Spinal cord (tissue), 10 donors: ENCODE results near the gene UBAC2. TPM values are rescaled to one million over a fixed set of nuclear protein-coding genes. Genes with fewer than 3 reads are reported as not detected.

Experiments used
- DNase-seq, 6 donors: peaks; one replicate each; pipeline versions ENCODE4 v3.0.0 to v3.0.0-alpha.2; 2013 to 2015; ENCODE audit warnings: low spot score in 6 of 6, low read depth in 4 of 6
- H3K27ac ChIP-seq: one replicate; pipeline ENCODE4 v1.5.1; 2013; ENCODE audit warnings: low read depth, low read length, control low read depth
- H3K27me3 ChIP-seq: one replicate; pipeline ENCODE4 v1.6.1; 2013; ENCODE audit warnings: low read length; ENCODE audit not compliant: control insufficient read depth, insufficient read depth
- H3K36me3 ChIP-seq: one replicate; pipeline ENCODE4 v1.6.1; 2013; ENCODE audit warnings: low read length; ENCODE audit not compliant: control insufficient read depth, insufficient read depth
- H3K4me1 ChIP-seq: one replicate; pipeline ENCODE4 v1.6.1; 2013; ENCODE audit warnings: low read length; ENCODE audit not compliant: control insufficient read depth, insufficient read depth
- H3K4me3 ChIP-seq: one replicate; pipeline ENCODE4 v1.5.1; 2013; ENCODE audit warnings: low read depth, low read length, control low read depth
- H3K9me3 ChIP-seq: one replicate; pipeline ENCODE4 v1.6.1; 2013; ENCODE audit warnings: low read length; ENCODE audit not compliant: control insufficient read depth, insufficient read depth
- WGBS: methylation state at CpG from one replicate; pipeline ENCODE4 v1.1.5; 2013; ENCODE audit warnings: missing lambda C conversion rate; ENCODE audit not compliant: insufficient coverage; 5-methylcytosine and 5-hydroxymethylcytosine counted together
- polyA plus RNA-seq, 2 donors: library from polyadenylated mRNA; unstranded; fragments of 120-200 nt; gene quantifications; one replicate each; pipeline ENCODE4 v1.2.1, GENCODE V29; 2013; ENCODE audit not compliant: insufficient read length in 2 of 2
- total RNA-seq, 2 donors: library from RNA; depleted of rRNA in 1 of 2; stranded (reverse); fragments of 120-200 nt in 1 of 2; fragments of >200 nt in 1 of 2; gene quantifications; one replicate each; pipeline versions ENCODE4 v1.2.3 to v1.2.4, GENCODE V29; 2013 to 2014
- donor health status: healthy.

UBAC2 gene
- total and polyA plus RNA-seq, 4 donors = 37.9 to 60.3 (median 53.8) TPM

DNA sequence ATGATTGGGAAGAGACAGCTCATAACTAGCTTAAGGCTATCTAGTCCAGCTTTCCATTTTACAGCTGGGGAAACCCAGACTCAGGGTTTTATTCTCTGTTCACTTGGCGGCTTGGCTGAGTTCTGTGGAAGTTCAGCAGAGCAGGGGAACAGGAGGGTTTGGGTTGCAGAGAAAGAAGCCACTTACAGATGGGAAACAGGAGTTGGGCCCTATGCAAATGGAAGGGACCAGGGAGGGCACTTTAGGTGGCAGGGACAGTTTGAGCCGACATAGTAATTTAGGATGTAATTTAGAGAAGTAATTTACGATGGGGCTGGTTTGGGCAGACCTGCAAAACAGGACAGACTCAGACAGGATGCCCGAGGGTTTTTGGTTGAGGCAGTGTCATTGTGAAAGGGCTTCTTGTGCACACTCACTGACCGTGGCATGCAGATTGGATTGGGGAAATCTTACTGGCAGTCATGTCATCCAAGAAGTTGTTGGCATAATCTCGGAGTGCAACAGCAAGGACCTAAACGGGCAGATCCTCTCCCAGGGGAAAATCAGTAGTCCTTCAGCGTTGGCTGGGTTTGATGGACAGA, 153.8 kb downstream of the UBAC2 start:
- H3K27me3 ChIP-seq = no peaks in the 10 kb centered on the region
- no peaks in the 10 kb centered on the region for H3K9me3 ChIP-seq
- H3K36me3 ChIP-seq = peaks cover 15% of the 10 kb centered on the region
- DNase-seq = peak in 1 of 6 donors; percentile 29
- no peak overlapping the region for H3K4me3 ChIP-seq
- H3K27ac ChIP-seq = no peak overlapping the region
- WGBS = 83% methylated on average over 8 of the region's 8 CpGs
- peaks cover 12% of the 10 kb centered on the region for H3K4me1 ChIP-seq

GRCh38 chr13:99355267-99356011, 154.8 kb downstream of the UBAC2 start:
- no peaks in the 10 kb centered on the region for H3K27me3 ChIP-seq
- no peak for DNase-seq
- peak overlapping the region; percentile 26 for H3K27ac ChIP-seq
- H3K4me1 ChIP-seq = peaks cover 17% of the 10 kb centered on the region
- 91% methylated on average over 18 of the region's 18 CpGs for WGBS
- H3K4me3 ChIP-seq = no peak overlapping the region
- no peaks in the 10 kb centered on the region for H3K9me3 ChIP-seq
- H3K36me3 ChIP-seq = peaks cover 19% of the 10 kb centered on the region

DNA sequence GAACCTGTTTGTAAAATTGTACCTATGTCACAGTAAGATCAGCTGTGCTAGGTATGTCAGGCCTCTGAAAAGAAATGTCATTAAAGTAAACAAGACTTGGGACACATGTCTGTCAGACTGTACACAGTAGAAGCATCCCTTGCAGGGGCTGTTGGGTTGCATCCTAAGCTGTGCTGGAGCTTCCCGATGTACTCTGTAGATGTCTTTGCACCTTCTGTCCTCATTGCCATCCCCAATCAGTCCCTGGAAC, 155.3 kb downstream of the UBAC2 start:
- Histone ChIP-seq H3K9me3 (no peaks in the 10 kb centered on the region), H3K36me3 (peaks cover 21% of the 10 kb centered on the region), H3K27me3 (no peaks in the 10 kb centered on the region), H3K4me1 (peaks cover 17% of the 10 kb centered on the region), H3K27ac (peak overlapping the region; percentile 26), H3K4me3 (no peak overlapping the region)
- no peak for DNase-seq
- WGBS = 0% methylated on average over 1 of the region's 1 CpG

DNA sequence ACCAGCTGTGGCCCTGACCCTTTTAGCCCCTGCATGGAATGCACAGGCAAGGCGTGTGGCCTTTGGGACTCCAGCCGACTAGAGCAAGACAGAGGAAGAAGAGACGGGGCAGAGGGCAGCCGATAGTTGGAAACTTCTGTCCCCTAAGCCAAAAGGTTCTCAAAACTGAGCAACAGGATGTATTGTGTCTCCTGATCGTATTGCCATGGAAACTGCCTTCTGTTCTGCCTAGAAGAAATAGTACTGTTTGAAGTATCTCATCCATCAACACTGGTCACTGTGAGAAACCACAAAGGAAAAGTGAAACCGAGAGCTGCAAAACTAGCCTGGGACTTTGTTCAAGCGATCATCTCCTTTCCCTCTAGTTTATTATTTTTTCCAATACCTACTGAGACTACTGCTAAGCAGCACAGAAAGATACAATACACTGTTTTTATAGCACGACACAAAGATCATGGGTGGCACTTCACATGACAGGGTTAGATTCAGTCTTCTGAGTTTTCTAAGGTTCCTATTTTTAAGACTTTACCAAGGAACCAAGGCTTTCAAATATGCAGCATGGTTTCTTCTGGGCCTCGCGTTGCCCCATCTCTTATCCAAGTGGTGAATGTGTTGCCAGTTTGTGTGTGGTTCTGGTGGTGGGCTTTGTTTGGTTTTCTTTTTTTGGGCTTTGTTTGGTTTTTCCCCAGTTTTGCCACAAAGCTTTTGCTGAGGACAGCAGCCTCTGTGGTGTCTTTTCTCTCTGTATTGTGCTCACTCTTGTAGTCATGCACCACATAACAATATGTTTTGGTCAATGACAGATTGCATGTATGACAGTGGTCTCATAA, 155.8 kb downstream of the UBAC2 start:
- peak in 2 of 6 donors; percentile 55 to 62 for DNase-seq
- no peak overlapping the region for H3K4me3 ChIP-seq
- no peaks in the 10 kb centered on the region for H3K27me3 ChIP-seq
- H3K36me3 ChIP-seq = peaks cover 21% of the 10 kb centered on the region
- WGBS = 26% methylated on average over 7 of the region's 10 CpGs
- no peaks in the 10 kb centered on the region for H3K9me3 ChIP-seq
- H3K27ac ChIP-seq = peak overlapping the region; percentile 19
- peaks cover 17% of the 10 kb centered on the region for H3K4me1 ChIP-seq

GRCh38 chr13:99357131-99357596, 156.5 kb downstream of the UBAC2 start:
- Histone ChIP-seq H3K9me3 (no peaks in the 10 kb centered on the region), H3K4me3 (no peak overlapping the region), H3K36me3 (peaks cover 21% of the 10 kb centered on the region), H3K27me3 (no peaks in the 10 kb centered on the region), H3K27ac (no peak overlapping the region), H3K4me1 (peaks cover 17% of the 10 kb centered on the region)
- 80% methylated on average over 2 of the region's 8 CpGs for WGBS
- DNase-seq = no peak

GRCh38 chr13:99357941-99358340, 157.3 kb downstream of the UBAC2 start:
- H3K9me3 ChIP-seq = no peaks in the 10 kb centered on the region
- peaks cover 17% of the 10 kb centered on the region for H3K4me1 ChIP-seq
- no peak overlapping the region for H3K4me3 ChIP-seq
- no peaks in the 10 kb centered on the region for H3K27me3 ChIP-seq
- H3K36me3 ChIP-seq = peaks cover 21% of the 10 kb centered on the region
- H3K27ac ChIP-seq = no peak overlapping the region
- 95% methylated on average over 5 of the region's 6 CpGs for WGBS
- DNase-seq = no peak

DNA sequence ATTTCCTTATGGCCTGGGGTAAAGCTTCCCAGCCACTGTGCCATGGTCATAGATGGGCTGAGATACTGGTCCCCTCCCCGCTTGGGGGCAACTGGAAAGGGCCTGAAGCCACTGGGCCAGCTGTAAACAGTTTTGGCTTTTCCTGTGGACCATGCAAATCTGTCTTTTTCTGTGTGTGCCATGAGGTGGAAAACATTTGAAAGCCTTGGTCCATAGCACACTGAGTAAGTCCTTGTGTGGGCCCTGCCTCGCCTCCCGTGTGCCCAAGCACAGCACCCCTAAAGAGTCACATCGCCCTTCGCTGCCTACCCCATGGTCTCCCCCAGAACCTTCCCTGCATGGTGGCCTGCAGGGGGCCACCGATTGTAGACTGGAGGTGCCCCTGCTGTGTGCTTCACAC, 158.9 kb downstream of the UBAC2 start:
- Histone ChIP-seq H3K9me3 (no peaks in the 10 kb centered on the region), H3K4me3 (no peak overlapping the region), H3K27me3 (no peaks in the 10 kb centered on the region), H3K4me1 (peaks cover 17% of the 10 kb centered on the region), H3K27ac (no peak overlapping the region), H3K36me3 (peaks cover 17% of the 10 kb centered on the region)
- 46% methylated on average over 6 of the region's 6 CpGs for WGBS
- DNase-seq = no peak

- H3K4me1 ChIP-seq = peaks cover 12% of the 10 kb centered on the region
- no peak overlapping the region for H3K4me3 ChIP-seq
- H3K36me3 ChIP-seq = peaks cover 11% of the 10 kb centered on the region
- no peaks in the 10 kb centered on the region for H3K9me3 ChIP-seq
- no peak overlapping the region for H3K27ac ChIP-seq
- 95% methylated on average over 10 of the region's 10 CpGs for WGBS
- no peak for DNase-seq
- no peaks in the 10 kb centered on the region for H3K27me3 ChIP-seq
These were observed 160.0 kb downstream of the UBAC2 start for GRCh38 chr13:99360696-99361095.

GRCh38 chr13:99361197-99361596, 160.5 kb downstream of the UBAC2 start:
- H3K4me1 ChIP-seq = peaks cover 7% of the 10 kb centered on the region
- H3K27me3 ChIP-seq = no peaks in the 10 kb centered on the region

More at GRCh38 chr13:99361197-99361596, 160.5 kb downstream of the UBAC2 start:
- WGBS = no CpG with 5 or more reads among the region's 3 CpGs
- Histone ChIP-seq H3K9me3 (no peaks in the 10 kb centered on the region), H3K36me3 (peaks cover 10% of the 10 kb centered on the region), H3K4me3 (no peak overlapping the region), H3K27ac (no peak overlapping the region)
- DNase-seq = no peak
